Esophagus squamous epithelium (tissue), 4 donors: ENCODE results near the gene AGBL1.

Source experiments
- POLR2A ChIP-seq, 4 donors: fragments of 450-650 bp; IDR thresholded peaks; one replicate each; pipeline ENCODE4 v1.6.1; 2017; ENCODE audit warnings: antibody characterized with exemption in 4 of 4, mild to moderate bottlenecking in 4 of 4, moderate library complexity in 3 of 4
- TF ChIP-seq, protein P1 (sequence below), 6 experiments: fragments of 450-650 bp in 4 of 6; fragments of 200-600 bp in 2 of 6; sonication (generic) in 2 of 6; IDR thresholded peaks; one replicate each; pipeline ENCODE4 v1.5.1; 2016 to 2019; ENCODE audit warnings: antibody characterized with exemption in 6 of 6, mild to moderate bottlenecking in 4 of 6, moderate library complexity in 4 of 6

DNA sequence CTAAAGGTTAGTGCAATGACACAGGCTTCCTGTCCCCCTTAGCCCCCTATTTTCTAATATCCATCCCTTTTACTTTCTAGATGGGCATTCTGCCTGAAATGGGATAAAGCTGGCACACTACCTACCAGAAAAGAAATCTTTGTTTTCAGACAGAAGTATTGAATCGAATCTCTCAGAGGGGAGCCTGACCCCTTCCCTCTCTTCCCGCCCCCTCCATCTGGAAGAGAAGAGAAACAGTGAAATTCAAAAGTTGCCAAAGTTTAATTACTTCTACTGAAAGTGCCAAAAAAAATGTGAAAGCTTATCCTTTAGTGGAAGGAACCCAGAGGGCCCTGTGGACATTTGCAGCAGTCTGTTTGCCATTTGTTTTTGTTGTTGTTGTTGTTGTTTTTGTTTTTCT is 523.8 kb downstream of the AGBL1 start:
- TF ChIP-seq, protein P1, sequence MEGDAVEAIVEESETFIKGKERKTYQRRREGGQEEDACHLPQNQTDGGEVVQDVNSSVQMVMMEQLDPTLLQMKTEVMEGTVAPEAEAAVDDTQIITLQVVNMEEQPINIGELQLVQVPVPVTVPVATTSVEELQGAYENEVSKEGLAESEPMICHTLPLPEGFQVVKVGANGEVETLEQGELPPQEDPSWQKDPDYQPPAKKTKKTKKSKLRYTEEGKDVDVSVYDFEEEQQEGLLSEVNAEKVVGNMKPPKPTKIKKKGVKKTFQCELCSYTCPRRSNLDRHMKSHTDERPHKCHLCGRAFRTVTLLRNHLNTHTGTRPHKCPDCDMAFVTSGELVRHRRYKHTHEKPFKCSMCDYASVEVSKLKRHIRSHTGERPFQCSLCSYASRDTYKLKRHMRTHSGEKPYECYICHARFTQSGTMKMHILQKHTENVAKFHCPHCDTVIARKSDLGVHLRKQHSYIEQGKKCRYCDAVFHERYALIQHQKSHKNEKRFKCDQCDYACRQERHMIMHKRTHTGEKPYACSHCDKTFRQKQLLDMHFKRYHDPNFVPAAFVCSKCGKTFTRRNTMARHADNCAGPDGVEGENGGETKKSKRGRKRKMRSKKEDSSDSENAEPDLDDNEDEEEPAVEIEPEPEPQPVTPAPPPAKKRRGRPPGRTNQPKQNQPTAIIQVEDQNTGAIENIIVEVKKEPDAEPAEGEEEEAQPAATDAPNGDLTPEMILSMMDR (IDR thresholded peaks at IDR 0.05): no peak
- no peak for TF ChIP-seq POLR2A (IDR thresholded peaks at IDR 0.05)
